Measurements from ENCODE around the gene CYP11A1.

Gene CYP11A1

GRCh38 chr15:74303741-74304309 is 63.6 kb downstream of the CYP11A1 start:
- POLR2A ChIA-PET, result no interaction called here
- CTCF ChIA-PET, result interaction anchor here (0.9 to 3.1 kb wide), 8 partner anchors 8 to 178 kb away, joined by 3 to 20 read pairs (median 4); no protein-coding TSS in a partner anchor
- no peak for DNase-seq (ENCODE audit: extremely low spot score)
- TF ChIP-seq CTCF (IDR thresholded peaks at IDR 0.05; ENCODE audit: control extremely low read depth, extremely low read depth, low read depth, missing control alignments), result no peak

- peak; percentile 75 for TF ChIP-seq CTCF (IDR thresholded peaks at IDR 0.05; ENCODE audit: control extremely low read depth, extremely low read depth, low read depth, missing control alignments)
- DNase-seq (ENCODE audit: extremely low spot score), result peak; percentile 79
- CTCF ChIA-PET, result interaction anchor here (0.6 to 3.1 kb wide), 7 partner anchors 15 to 177 kb away, joined by 3 to 20 read pairs (median 4); no protein-coding TSS in a partner anchor
- POLR2A ChIA-PET, result no interaction called here
These were observed 64.6 kb downstream of the CYP11A1 start for GRCh38 chr15:74302821-74303359.

GRCh38 chr15:74301583-74302361 is 65.7 kb downstream of the CYP11A1 start:
- ChIA-PET POLR2A (no interaction called here), CTCF (interaction anchor here (0.6 to 2.2 kb wide), 4 partner anchors 10 to 176 kb away, joined by 3 to 13 read pairs (median 4); no protein-coding TSS in a partner anchor)
- no peak for TF ChIP-seq CTCF (IDR thresholded peaks at IDR 0.05; ENCODE audit: control extremely low read depth, extremely low read depth, low read depth, missing control alignments)
- DNase-seq (ENCODE audit: extremely low spot score), result no peak

GRCh38 chr15:74300057-74300795 is 67.2 kb downstream of the CYP11A1 start:
- no peak for DNase-seq (ENCODE audit: extremely low spot score)
- ChIA-PET POLR2A (no interaction called here), CTCF (interaction anchor here (1.5 kb wide), 1 partner anchor 12 kb away, joined by 4 read pairs; no protein-coding TSS in a partner anchor)
- no peak for TF ChIP-seq CTCF (IDR thresholded peaks at IDR 0.05; ENCODE audit: control extremely low read depth, extremely low read depth, low read depth, missing control alignments)

- POLR2A ChIA-PET, result no interaction called here
- TF ChIP-seq CTCF (IDR thresholded peaks at IDR 0.05; ENCODE audit: control extremely low read depth, extremely low read depth, low read depth, missing control alignments), result no peak
- no peak for DNase-seq (ENCODE audit: extremely low spot score)
- CTCF ChIA-PET, result interaction anchor here (2.7 kb wide), 1 partner anchor 10 kb away, joined by 16 read pairs; no protein-coding TSS in a partner anchor
These were observed 69.6 kb downstream of the CYP11A1 start for GRCh38 chr15:74297887-74298286.

GRCh38 chr15:74295800-74296199 is 71.6 kb downstream of the CYP11A1 start:
- ChIA-PET CTCF (interaction anchor here (0.9 to 1.6 kb wide), 3 partner anchors 8 to 168 kb away, joined by 3 to 4 read pairs (median 4); no protein-coding TSS in a partner anchor), POLR2A (no interaction called here)
- TF ChIP-seq CTCF (IDR thresholded peaks at IDR 0.05; ENCODE audit: control extremely low read depth, extremely low read depth, low read depth, missing control alignments), result no peak
- no peak for DNase-seq (ENCODE audit: extremely low spot score)
